ENCODE results near the gene MLPH. TPM values are rescaled to one million over a fixed set of nuclear protein-coding genes. Genes with fewer than 3 reads are reported as not detected.

The MLPH gene
- total RNA-seq, 1 experiment from 2014 or later = 27.1 TPM

DNA sequence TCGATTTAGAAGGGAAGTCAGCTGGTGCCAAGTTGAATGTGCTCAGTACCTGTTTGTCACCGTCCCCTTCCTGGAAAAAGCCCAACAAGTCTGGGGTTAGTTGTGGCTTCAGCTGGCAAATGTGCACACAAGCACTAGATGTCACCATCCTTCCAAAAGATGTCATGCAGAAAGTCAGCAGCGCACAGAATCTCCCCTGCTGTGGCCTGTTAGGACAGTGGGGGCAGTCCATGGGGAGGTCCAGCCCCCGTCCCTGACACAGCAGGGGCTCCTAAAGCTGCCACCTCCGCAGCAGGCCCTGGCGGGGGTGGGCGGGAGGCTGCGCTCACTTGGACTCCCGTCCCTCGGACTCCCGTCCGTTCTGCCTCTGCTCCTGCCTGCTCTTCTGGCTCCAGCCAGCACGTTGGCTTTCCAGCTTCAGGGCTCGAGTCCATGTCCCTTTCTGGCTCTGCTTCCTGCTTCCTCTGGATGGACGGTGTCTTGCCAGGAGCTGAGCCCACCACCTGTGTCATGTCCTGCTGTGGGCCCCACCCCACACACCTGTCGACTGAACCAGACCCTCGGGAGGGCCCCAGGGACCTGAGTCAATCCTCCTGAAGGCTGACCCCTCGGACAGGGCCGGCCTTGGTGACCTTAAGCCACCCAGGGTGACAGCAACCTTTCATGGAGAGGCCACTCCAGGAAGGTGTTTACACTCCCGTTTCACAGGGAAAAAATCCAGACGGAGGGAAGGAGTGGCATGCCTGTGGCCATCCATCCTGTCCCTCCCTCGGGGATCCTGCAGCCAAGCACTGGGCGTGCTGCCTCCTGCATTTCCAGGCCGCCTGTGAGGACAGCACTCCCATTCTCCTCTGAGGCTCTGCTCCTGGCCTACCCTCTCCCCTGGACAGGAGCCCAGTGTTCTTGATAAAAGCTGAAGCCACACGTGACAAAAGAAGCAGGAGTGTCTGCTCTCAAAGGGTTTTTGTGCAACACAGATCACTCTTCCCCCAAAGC is 95.0 kb downstream of the MLPH start:
- no peak for DNase-seq (ENCODE audit: unreplicated experiment)
- no peak overlapping the region for H3K4me3 Mint-ChIP-seq (ENCODE audit: unreplicated experiment)
- no peaks in the 10 kb centered on the region for H3K9me3 Mint-ChIP-seq (ENCODE audit: unreplicated experiment)
- intact Hi-C loops (cut with micrococcal nuclease) = no loop called here
- H3K36me3 Mint-ChIP-seq (ENCODE audit: insufficient read depth, unreplicated experiment) = peaks cover 5% of the 10 kb centered on the region
- no peaks in the 10 kb centered on the region for H3K27me3 Mint-ChIP-seq (ENCODE audit: insufficient read depth, unreplicated experiment)
- TF ChIP-seq, protein P1, sequence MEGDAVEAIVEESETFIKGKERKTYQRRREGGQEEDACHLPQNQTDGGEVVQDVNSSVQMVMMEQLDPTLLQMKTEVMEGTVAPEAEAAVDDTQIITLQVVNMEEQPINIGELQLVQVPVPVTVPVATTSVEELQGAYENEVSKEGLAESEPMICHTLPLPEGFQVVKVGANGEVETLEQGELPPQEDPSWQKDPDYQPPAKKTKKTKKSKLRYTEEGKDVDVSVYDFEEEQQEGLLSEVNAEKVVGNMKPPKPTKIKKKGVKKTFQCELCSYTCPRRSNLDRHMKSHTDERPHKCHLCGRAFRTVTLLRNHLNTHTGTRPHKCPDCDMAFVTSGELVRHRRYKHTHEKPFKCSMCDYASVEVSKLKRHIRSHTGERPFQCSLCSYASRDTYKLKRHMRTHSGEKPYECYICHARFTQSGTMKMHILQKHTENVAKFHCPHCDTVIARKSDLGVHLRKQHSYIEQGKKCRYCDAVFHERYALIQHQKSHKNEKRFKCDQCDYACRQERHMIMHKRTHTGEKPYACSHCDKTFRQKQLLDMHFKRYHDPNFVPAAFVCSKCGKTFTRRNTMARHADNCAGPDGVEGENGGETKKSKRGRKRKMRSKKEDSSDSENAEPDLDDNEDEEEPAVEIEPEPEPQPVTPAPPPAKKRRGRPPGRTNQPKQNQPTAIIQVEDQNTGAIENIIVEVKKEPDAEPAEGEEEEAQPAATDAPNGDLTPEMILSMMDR (IDR thresholded peaks at IDR 0.05; ENCODE audit: unreplicated experiment) = no peak
- BruUV-seq (replicated peaks) = no TSS peak
- CTCF ChIA-PET = interaction anchor here (0.5 to 2.7 kb wide), 8 partner anchors 7 to 163 kb away, joined by 3 to 11 read pairs (median 4); partner anchors contain the start of gene RAB17
- H3K27ac Mint-ChIP-seq (ENCODE audit: low read depth, unreplicated experiment) = no peak overlapping the region
- POLR2A ChIA-PET = interaction anchor here (0.5 to 0.9 kb wide), 3 partner anchors 7 to 427 kb away, joined by 4 read pairs; no protein-coding TSS in a partner anchor
- no peaks in the 10 kb centered on the region for H3K4me1 Mint-ChIP-seq (ENCODE audit: insufficient read depth, unreplicated experiment)

DNA sequence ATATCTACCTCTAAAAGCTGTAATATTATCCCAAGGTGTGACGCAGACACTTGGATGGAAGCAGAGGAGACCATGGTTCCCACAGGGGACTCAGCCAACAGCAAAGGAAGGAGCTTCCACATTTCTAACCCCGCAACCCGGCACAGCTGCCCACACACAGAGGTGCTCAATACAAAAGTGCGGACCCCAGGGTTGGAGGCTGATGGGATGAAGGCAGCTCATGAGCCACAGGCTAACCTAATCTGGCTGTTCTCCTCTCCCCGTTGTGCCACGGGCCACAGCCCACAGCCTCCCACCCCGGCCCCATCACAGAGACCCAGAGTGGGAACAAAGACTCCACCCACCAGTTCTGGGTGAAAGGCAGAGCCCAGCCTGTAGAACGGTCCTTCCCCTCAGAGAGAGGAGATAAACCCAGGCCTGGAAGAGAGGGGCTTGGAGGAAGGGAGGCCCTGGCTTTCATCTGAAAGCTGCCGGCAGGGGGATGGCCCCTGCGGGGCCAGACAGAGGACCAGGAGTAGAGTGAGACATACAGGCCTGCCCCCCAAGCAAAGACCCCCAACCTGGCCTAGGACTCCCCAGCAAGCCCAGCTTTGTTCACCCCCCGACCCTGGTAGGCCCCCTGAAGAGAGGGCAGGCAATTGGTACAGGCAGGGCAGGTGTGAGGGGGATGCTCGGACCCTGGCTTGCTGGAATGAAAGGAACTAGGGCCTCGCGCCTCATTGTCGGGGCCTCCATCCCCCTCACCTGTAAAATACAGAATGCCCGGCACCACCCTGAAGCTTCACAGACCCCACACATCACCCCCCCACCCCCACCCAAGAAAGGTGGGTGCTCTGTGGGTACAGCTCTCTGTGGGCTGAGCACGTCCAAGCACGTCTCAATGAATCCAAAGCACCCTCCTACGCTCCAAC is 96.6 kb downstream of the MLPH start:
- intact Hi-C loops (cut with micrococcal nuclease) = no loop called here
- ChIA-PET CTCF (interaction anchor here (0.6 to 2.7 kb wide), 7 partner anchors 8 to 557 kb away, joined by 3 to 9 read pairs (median 4); no protein-coding TSS in a partner anchor), POLR2A (no interaction called here)
- Mint-ChIP-seq H3K27me3 (ENCODE audit: insufficient read depth, unreplicated experiment) (no peaks in the 10 kb centered on the region), H3K4me3 (ENCODE audit: unreplicated experiment) (no peak overlapping the region), H3K9me3 (ENCODE audit: unreplicated experiment) (no peaks in the 10 kb centered on the region), H3K4me1 (ENCODE audit: insufficient read depth, unreplicated experiment) (no peaks in the 10 kb centered on the region), H3K36me3 (ENCODE audit: insufficient read depth, unreplicated experiment) (peaks cover 5% of the 10 kb centered on the region), H3K27ac (ENCODE audit: low read depth, unreplicated experiment) (no peak overlapping the region)
- DNase-seq (ENCODE audit: unreplicated experiment) = no peak
- TF ChIP-seq, protein P1 (IDR thresholded peaks at IDR 0.05; ENCODE audit: unreplicated experiment) = no peak
- BruUV-seq (replicated peaks) = no TSS peak

DNA sequence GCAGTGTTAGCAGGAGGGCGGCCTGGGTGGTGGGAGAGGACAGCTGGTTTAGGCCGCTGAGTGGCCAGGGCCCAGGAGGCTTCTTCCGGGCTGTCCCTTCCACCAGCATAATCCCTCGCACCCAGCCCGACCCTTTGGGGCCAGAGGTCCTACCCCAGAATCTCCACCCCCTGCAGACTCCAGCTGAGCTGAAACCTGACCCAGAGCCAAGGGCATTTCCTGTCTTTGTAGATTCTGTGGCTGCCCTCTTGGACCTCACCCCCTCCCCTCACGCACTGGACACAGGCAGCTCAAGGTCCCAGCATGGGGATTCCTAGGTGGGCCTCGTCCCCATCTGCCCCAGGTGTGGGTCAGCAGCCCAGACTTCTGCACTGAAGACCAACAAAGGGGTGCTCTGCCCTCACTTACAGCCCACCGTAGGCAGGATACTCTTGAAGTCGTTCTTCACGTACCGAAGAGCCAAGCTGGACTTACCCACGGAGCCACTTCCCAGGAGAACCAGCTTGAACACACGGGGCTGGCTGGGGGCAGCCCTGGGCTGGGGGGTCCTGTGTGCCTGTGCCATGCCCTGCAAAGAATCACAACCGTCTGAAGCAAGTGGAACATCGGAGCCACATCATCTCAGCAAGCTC is 98.7 kb downstream of the MLPH start:
- POLR2A ChIA-PET = no interaction called here
- Mint-ChIP-seq H3K27ac (ENCODE audit: low read depth, unreplicated experiment) (no peak overlapping the region), H3K4me3 (ENCODE audit: unreplicated experiment) (no peak overlapping the region)

More for the DNA sequence above, 98.7 kb downstream of the MLPH start:
- BruUV-seq (replicated peaks) = no TSS peak
- H3K4me1 Mint-ChIP-seq (ENCODE audit: insufficient read depth, unreplicated experiment) = peaks cover 7% of the 10 kb centered on the region
- DNase-seq (ENCODE audit: unreplicated experiment) = no peak
- intact Hi-C loops (cut with micrococcal nuclease) = no loop called here
- no peaks in the 10 kb centered on the region for H3K27me3 Mint-ChIP-seq (ENCODE audit: insufficient read depth, unreplicated experiment)
- CTCF ChIA-PET = interaction anchor here (0.6 to 2.8 kb wide), 5 partner anchors 10 to 448 kb away, joined by 3 to 10 read pairs (median 4); no protein-coding TSS in a partner anchor
- peaks cover 5% of the 10 kb centered on the region for H3K36me3 Mint-ChIP-seq (ENCODE audit: insufficient read depth, unreplicated experiment)
- TF ChIP-seq, protein P1 (IDR thresholded peaks at IDR 0.05; ENCODE audit: unreplicated experiment) = no peak
- no peaks in the 10 kb centered on the region for H3K9me3 Mint-ChIP-seq (ENCODE audit: unreplicated experiment)
